ENCODE measurements around the gene PCSK5.
"Not testable (repeated sequence)": the region's sequence is repeated elsewhere in the genome, so short reads cannot be mapped to it uniquely, and the experiment has no call there.

PCSK5 gene

DNA sequence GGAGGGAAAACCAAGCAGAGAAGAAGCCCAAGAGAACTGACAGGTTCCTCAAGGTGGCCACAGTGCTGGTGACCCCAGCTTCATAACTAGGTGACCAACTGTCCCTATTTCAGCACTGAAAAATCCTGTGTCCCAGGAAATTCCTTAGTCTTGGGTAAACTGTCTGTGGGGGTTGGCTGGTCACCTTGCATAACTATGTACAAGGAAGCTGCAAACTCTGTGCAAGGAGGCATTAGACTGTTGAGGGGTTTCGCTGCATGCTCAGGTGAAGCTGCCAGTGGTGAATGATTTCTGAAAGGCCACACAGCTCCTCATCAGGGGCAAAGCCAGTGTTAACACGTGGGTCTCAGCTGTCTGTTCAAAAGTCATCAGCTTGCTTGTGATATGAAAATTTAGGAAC lies 36.9 kb downstream of the PCSK5 start:
- DNase-seq: no peak

DNA sequence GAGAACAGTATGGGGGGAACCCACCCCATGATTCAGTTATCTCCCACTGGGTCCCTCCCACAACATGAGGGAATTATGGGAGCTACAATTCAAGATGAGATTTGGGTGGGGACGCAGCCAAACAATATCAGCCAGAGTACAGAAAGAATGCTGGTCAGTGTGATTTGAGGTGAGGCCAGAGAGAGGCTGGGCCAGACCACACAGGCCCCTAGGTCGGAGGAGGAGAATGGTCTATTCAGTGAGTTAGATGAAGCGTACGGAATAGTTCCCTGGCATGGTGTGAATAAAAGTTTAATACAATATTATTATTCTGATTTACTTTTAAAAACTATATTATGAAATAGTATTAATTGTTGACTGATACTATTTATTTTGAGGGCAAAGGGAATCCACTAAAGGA lies 39.7 kb downstream of the PCSK5 start:
- DNase-seq: no peak

DNA sequence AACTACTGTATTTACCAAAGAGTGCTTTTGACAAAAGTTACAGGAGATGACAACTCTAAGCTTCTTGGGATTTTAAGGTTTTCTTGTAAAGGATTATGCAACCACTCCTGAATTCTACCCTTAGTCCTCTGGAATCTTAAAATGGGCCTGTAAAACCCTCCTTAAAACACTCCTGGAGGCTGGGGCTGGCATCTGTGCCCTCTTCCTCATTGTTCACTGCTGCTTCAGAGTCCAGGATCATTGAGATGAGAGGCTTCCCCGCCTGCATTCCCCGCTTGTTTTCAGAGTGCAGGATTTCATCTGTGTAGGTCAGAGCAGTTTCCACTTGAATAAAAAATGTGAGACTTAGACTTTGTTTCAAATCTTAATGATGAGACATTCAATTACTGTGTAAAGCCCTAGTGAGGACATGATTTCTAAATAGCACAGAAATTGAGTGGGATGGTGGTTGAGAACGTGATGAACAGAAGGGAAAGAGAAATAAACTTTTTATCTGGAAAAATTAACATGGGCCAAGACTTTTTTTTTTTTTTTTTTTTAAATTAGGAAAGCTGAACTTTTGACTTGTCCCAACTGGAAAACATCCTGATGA lies 40.4 kb downstream of the PCSK5 start:
- no peak for DNase-seq

DNA sequence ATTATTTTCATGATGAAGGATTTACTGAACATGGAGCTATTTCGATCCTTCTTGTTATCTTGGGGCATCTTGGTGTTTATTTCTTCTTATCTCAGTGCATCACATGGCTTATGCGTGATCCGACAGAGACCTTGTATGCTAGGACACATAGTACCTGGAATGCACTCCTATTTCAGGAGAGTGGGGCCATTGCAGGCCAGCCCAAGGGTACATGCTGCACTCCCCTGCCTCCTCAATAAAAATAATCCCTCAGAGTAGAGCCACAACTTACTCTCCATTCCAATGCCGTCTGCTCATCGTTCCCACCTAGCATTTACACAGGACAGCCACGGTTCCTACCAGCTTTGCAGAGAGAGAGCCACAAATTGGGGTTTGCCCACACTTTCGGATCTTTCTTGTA lies 43.5 kb downstream of the PCSK5 start:
- no peak for DNase-seq

DNA sequence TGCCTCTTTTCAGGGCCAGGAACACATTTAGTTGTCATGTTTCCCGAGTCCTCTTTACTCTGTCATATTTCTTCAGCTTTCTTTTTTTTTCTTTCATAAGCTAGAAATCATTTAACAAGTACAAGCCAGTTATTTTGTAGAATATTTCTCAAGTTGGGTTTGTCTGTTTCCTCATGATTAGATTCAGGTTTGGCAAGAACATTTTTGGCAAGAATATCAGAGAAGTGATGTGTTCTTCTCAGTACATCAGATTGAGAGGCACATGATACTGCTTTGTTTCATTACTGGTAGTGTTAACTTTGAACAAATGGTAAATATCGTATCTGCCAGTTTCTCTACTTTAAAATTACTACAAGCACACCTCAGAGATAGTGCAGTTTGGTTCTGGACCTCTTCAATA lies 45.1 kb downstream of the PCSK5 start:
- no peak for DNase-seq

DNA sequence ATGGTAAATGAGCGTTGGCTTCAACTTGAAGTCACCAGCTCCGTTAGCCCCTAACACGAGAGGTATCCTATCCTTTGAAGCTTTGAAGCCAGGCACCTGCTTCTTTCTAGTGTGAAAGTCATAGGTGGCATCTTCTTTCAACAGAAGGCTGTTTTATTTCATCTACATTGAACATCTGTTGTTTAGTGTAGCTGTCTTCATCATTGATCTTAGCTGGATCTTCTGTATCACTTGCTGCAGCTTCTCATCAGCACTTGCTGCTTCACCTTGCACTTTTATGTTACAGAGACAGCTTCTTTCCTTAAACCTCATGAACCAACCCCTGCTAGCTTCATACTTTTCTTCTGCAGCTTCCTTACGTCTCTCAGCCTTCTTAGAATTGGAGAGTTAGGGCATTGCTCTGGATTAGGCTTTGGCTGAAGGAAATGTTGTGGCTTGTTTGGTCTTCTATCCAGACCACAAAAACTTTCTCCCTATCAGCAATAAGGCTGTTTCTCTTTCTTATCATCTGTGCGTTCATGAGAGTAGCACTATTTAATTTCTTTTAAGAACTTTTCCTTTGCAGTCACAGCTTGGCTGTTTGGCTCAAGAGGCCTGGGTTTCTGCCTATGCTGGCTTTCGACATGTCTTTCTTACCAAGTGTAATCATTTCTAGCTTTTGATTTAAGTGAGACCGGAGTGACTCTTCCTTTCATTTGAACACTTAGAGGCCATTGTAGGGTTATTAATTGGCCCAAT lies 47.2 kb downstream of the PCSK5 start:
- DNase-seq: no peak

DNA sequence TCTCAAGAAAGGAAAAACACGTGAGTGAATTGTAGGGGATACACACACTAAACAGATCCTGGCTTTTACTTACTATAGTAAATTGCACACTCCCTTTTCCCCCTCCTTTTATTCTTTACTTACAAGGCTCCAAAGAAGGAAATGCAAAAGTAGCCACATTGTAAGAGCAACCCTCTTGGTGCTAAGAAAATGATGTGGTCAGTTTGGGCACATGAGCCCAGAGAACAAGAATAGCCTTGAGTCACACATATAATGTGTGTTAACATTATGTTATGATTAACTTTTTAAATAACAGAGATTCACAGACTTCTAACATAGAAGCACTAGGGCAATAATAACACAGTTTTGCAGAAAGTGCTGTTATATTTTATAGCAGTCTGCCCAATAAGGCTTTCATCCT lies 48.5 kb downstream of the PCSK5 start:
- no peak for DNase-seq

DNA sequence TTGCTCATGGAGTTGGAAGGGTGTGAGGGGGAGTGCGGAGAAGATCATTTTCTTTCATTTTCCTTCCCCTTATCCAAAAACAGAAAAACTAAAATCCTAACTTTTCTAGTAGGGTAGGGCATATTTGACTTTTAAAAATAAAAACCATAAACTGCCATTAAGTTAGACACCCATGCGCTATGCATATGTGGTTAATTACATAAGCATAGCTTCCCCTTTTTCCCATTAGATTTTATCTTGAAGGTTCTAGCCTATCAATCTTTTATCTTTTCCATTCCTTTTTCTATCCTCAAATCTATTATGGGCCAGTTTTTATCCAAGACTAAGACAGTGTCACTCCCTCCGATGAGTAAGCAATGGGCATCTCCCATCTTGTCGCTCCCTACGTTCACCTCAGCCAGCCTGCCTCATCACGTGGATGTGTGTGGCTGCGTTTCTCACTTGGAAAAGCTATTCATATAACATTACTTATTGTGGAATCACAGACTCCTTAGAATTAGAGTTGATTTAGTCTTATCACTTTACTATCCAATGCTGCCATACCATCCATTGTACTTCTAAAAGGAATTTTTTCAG lies 49.2 kb downstream of the PCSK5 start:
- DNase-seq: no peak

DNA sequence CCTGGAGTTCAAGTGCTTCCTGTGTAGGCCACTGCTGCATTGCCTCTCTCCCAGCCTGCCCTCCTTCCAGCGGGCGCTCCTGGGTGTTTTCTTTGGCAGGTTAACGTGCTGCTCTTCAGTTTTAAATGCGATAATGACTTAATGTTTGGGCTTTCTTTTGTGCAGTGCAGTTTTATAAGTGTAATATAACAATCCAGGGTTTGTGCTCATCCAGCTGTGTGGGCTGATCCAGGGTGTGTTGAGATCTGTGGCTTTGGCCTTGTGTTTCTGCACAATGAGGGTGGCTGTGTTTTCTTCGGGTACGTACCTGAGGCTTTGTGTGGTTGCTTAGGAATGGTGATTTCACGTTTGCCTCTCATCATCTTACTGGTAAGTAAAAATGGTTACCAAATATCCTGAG lies 50.6 kb downstream of the PCSK5 start:
- DNase-seq: no peak

DNA sequence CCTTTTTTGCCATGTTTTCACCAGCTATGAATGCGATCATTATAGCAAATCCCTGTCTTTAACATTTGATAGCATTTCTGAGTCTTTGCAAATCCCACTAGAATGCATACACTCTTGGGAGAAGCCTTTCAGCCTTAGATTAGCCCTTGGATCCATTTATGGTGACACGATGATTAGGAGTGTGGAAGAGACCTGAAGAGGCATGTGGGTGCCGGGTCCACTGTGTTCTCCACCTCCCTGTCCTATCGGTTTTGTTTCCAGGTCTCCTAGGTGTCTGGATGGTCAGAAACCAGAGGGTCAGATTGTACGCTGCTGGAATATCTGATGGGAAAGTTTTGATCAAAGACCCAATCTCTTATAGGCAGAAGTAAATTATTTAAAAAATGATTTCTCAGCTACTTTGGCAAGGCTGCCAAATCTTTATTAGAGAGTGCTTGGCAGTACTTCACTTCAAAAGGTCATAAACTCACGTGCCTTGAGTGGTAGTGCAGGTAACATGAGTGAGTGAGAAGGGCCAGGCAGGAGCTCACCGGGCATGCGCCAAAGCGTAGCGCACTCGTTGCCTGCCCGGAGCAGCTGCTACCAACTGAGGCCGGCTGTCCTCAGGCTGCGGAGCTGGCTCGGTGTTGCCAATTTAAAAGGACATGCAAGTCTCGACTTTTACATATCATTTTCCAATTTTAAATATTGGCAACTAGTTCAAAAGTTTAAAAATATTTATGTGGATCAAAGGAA lies 51.3 kb downstream of the PCSK5 start:
- DNase-seq: no peak

DNA sequence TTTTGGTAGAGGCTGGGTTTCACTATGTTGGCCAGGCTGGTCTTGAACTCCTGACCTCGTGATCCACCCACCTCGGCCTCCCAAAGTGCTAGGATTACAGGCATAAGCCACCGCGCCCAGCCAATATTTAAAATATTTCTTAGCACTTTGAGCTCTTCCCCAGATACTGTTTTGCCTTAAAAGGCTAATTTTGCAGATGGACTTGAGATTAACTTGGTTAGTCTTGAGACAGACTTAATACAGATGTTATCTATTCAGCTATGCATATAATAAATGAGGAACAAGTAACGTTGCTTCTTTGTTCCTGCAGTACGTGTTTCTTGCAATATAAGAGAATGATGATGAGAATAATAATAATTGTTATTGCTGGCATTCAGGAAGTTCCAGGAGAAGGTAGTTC lies 56.3 kb downstream of the PCSK5 start:
- DNase-seq: no peak

DNA sequence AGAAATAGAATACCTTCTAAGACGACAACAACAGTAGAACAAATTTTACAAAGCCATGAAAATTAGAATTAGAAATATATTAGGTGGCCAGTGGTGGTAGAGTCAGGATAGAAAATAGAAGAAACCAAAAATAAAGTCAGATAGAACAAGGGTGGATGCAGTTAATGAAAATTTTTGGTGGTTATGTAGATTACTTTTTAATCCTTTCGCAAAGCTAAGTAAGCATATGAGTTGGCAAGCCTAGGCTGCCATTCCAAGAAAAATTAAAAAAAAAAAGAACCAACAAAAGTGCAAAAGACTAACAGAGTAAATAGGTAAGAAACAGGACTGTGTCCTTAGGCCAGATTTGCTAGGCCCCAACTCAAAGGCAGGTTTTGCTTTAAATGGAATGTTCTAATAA lies 56.8 kb downstream of the PCSK5 start:
- DNase-seq: no peak

DNA sequence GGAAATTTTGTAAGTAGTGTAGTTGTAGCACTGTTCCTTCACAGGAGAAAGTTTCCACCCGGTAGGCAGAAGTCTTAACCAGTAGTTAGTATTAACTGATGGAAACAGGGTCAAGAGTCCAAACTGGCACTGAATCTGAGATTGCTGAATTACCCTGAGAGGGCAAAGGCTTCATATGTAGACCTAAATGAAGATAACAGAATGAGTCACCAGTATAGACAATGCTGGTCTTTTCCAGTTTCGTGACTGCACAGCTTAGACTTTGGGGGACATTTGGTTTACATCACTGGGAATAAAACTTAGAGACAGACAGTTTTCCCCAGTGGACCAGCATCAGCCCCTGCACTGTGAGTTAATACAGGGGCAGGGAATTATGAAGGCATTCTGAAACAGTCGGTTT lies 60.5 kb downstream of the PCSK5 start:
- no peak for DNase-seq

DNA sequence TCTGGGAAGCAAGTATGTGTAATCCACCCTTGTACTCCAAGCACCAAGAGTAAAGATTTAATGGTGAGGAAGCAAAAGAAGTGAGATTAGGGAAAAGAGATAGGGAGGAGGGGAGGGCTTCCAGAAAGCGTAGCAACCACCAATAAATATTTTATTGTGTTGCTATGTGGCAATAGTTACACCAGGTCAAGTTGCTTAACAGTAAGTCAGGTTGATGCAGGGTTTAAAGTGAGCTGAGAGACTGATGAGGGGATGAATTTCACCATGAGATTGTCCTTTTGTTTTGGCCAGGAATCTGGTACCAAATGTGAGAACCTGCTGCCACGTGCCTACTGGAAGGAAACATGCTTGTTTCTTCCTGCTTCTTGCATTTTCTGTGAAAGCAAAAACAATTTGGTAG lies 62.7 kb downstream of the PCSK5 start:
- DNase-seq: no peak

DNA sequence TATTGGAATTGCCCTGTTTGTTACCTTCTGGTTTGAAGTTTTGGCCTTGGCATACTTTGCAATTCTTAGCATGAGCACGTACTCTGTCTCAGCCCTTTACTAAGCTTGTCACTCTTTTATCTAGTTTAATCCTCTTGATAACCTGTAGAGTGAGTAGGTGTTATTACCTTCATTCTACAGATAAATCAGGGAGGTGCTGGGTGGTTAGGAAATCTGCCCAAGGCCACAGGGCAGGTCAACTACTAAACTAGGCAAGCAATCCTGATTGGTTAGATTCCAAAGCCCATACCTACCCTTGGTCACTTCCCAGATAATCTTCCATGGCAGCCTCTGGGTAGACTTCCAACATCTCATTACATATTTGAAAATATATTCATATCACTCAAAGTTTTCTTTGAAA lies 65.7 kb downstream of the PCSK5 start:
- DNase-seq: no peak

DNA sequence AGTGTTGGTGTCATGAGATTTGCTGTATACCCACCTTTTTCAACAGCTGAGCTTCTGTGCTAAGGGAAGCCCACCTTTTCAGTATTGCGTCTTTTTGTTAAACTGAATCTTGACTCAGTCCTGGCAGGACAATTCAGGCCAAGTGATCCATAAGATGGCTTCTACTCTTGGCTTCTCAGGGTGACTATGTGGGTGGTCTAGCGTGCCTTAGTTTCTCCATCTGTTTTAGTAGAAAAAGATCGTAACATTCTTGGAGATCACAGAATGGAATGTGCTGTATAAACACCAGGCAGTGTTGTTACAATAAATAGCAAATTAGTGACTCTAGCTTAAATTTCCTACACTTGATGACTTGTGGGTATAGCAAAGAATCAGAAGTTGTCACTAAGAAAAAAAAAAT lies 66.6 kb downstream of the PCSK5 start:
- no peak for DNase-seq

DNA sequence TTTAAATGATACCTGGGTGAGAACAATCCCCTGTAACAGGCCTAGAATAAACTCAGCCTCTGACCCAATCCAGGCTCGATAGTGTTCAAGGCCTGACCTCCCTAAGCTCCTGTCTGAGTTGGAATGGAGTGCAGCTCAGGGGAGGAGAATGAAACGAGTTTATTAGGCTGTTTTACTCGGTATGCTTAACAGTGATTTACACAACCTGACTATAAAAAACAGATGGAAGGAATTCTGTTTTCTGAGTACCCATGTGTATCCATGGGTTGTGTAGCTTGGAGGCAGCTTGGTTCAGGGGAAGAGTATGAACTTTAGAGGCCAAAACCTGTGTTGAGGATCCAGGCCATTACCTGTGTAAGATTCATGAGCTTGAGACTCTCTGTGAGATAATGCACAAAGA lies 67.8 kb downstream of the PCSK5 start:
- no peak for DNase-seq

DNA sequence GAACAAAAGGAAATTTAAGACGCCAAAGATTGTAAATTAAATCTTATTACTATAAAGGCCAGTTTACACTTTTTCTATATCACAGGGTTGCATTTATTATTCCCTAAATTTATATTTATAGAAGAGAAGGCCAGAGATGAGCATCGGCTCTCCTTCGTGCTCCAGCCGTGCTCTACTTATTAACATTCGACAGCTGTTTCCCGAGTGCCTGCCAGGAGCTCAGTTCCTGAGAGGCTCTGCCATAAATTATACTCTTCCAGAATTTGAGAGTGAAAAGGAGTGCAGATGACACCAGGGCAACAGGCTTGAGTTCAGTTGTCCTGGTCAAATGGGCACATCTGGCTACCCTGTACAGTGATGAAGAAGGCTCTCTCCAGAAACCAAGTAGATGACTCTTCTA lies 70.1 kb downstream of the PCSK5 start:
- no peak for DNase-seq

DNA sequence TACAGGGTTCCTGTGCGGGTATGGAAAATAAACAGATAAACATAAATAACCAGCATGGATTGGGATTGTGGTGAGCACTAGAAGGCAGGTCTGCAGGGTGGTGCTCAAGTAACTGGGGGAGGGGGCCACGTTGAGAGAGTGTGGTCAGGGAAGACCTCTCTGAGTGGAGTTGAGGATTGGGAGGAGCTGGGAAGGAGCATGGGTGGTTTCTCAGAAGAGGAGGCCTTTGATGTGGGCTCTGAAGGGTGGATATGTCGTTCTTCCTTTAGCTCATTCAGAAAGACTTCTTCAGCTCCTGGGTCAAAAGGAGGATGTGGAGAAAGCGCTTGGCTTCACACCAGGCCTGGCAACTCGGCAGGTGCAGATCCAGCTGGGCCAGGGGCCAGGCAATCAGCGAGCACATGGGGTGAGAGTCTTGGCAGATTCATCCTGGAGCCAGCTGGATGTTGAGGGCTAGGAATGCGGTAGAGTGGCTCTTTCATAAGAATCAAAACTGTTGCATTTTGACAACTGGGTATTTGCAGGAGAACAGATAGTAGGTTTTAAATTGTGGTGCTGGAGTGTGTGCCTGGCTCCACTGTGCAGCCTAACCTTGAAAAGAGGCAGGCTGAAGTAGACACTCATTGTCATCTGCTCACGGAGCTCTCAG lies 71.7 kb downstream of the PCSK5 start:
- DNase-seq: no peak

DNA sequence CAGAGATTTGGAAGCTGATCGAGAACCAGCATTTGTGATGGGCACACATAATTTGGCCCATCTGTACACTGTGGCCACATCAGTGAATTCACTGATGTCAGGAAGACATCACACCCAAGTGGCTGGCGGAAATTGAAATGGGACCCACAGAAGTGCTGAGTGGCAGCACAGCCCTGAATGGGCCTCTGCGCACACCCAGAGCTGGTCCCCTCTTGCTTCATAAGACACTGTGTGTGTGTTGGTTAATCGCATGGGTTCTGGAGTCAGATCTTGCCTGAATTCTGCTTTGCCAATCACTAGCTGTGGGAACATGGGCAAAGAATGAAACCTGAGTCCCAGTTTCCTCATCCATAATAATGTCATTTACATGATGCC lies 72.2 kb downstream of the PCSK5 start:
- no peak for DNase-seq

DNA sequence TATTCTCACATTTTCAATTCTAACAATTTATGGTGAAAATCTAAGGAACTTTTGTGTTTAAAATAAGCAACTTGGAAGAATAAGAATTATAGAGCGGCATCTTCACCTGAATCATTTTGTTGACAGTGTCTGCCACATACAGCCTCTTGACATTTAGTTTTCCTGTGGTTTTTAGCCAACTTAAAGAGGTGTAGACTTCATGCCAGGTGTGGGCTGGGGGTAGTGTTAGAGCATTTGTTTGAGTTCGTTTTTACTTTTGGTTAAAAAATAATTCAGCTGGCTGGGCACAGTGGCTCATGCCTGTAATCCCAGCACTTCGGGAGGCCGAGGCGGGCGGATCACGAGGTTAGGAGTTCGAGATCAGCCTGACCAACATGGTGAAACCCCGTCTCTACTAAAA lies 72.8 kb downstream of the PCSK5 start:
- not testable (repeated sequence) for DNase-seq

DNA sequence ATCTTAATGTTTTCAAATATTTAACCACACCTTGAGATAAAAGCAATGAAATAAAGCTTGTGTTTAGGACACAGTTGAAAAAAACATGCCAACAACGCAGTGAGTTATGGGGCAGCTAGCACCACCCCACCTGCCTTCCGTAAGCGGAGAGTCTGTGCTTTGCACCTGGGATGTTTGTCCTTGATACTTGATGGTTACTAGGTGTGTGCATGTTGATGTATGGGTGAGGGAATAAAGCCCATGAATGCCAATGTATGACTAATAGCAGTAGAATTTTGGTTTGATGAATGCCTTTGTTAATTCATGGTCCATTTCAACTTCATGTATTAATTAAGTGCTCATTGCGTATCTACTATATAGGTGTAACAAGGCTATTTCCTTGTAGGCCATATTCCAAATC lies 74.0 kb downstream of the PCSK5 start:
- no peak for DNase-seq

DNA sequence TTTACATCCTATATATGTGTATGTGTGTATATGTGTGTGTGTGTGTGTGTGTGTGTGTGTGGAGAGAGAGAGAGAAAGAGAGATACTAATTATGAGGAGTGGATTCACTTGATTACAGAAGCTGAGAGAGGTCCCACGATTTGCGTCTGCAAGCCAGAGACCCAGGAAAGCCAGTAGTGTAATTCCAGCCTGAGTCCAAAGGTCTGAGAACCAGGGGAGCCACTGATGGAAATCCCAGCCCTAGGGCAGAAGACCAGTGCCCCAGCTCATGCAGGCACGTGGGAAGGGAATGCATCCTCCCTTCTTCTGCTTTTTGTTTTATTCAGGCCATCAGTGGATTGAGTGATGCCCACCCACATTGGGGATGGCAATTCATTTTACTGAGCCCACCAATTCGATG lies 74.8 kb downstream of the PCSK5 start:
- no peak for DNase-seq

DNA sequence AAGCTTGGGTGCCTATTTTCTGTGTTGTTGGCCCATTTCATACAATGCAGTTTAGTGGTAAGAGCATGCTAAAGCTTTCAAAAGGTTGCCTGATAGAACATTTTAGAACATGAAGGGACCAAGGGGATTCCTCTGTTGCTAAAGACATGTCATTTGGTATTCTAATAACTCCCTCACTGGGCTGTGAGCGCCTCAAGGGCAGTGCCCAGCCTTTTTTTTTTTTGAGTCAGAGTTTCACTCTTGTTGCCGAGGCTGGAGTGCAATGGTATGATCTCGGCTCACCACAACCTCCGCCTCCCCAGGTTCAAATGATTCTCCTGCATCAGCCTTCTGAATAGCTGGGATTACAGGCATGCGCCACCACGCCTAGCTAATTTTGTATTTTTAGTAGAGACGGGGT lies 77.1 kb downstream of the PCSK5 start:
- no peak for DNase-seq
